GM12891 (cell line): Measurements from ENCODE around the gene UNCX.

Source experiments
- POLR2A ChIP-seq: IDR thresholded peaks from 2 replicates; pipeline ENCODE4 v1.6.1; 2011; ENCODE audit warnings: low read depth, low read length, control low read depth
- POLR2AphosphoS5 ChIP-seq: IDR thresholded peaks from 2 replicates; pipeline ENCODE4 v1.6.1; 2011; ENCODE audit warnings: low read depth, low read length, control low read depth

DNA sequence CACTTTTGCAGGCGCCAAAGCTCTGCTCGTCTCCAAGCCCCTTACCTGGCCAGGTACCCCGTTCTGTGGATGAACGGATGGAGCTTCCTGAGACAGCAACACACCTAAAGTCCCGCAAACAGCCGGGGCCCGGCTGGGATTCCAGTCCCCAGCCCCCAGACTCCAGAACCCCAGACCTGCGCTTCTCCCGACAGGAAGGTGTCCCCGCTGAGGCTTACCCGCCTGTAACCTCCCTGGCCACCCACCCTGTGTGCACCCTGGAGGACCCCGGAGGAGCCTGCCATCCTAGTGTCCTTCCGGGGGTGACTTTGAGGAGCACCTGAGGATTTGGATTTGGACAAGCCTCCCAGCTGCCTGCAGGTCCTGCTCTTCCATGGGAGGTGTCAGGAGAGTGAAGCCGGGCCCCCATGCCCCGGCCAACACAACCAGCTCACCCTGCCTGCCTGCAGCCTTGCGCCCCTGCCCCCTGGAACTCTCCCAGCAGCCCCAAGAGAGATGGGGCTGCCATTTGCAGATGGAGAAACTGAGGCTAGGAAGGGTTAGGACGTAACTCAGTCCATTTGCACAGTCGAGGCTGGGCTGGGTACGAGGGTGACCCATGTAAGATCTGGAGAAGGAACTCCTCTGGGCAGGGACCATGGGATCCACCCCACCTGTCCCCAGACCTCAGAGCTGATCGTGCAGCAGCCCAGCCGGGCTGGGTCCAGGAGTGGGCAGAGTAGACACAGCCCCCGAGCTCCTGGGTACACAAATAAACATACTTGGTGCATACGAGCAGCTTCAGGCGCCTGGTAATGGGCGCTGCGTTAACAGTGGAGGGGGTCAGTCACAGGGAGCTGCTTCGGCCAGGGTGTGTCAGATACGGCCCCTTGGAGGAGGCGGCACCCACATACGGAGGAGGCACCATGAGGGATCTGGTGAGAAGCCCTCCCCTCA is 31.9 kb downstream of the UNCX start:
- no peak for TF ChIP-seq POLR2A
- no peak for TF ChIP-seq POLR2AphosphoS5
